Jurkat, Clone E6-1 (cell line): Measurements from ENCODE around the gene FABP7.

Experiments
- DNase-seq: peaks from one replicate; pipeline ENCODE4 v3.0.0-alpha.2; 2011; ENCODE audit warnings: low read depth, low spot score
- H3K4me3 ChIP-seq: 2 replicates; pipeline ENCODE4 v1.5.1; 2011; ENCODE audit warnings: mild to moderate bottlenecking, low read length, control low read depth, moderate library complexity

FABP7 gene

GRCh38 chr6:122754191-122754731 lies 25.3 kb upstream of the FABP7 start:
- H3K4me3 ChIP-seq, result no peak overlapping the region
- DNase-seq, result no peak

GRCh38 chr6:122755901-122756300 lies 23.6 kb upstream of the FABP7 start:
- no peak overlapping the region for H3K4me3 ChIP-seq
- DNase-seq, result no peak

- H3K4me3 ChIP-seq, result no peak overlapping the region
- no peak for DNase-seq
These were observed 20.6 kb upstream of the FABP7 start for GRCh38 chr6:122758927-122759334.

GRCh38 chr6:122760330-122760729 lies 19.2 kb upstream of the FABP7 start:
- H3K4me3 ChIP-seq, result no peak overlapping the region

GRCh38 chr6:122766256-122766655 lies 13.3 kb upstream of the FABP7 start:
- no peak overlapping the region for H3K4me3 ChIP-seq
- DNase-seq, result no peak

More at GRCh38 chr6:122760330-122760729, 19.2 kb upstream of the FABP7 start:
- DNase-seq, result no peak

GRCh38 chr6:122770835-122771601 lies 8.5 kb upstream of the FABP7 start:
- DNase-seq, result no peak
- H3K4me3 ChIP-seq, result no peak overlapping the region

- H3K4me3 ChIP-seq, result no peak overlapping the region
- no peak for DNase-seq
These were observed 6.6 kb upstream of the FABP7 start for GRCh38 chr6:122772724-122773415.

GRCh38 chr6:122775975-122776374 lies 3.5 kb upstream of the FABP7 start:
- no peak for DNase-seq

GRCh38 chr6:122778302-122778701 lies 1.2 kb upstream of the FABP7 start:
- no peak overlapping the region for H3K4me3 ChIP-seq
- DNase-seq, result no peak

More at GRCh38 chr6:122775975-122776374, 3.5 kb upstream of the FABP7 start:
- no peak overlapping the region for H3K4me3 ChIP-seq

DNA sequence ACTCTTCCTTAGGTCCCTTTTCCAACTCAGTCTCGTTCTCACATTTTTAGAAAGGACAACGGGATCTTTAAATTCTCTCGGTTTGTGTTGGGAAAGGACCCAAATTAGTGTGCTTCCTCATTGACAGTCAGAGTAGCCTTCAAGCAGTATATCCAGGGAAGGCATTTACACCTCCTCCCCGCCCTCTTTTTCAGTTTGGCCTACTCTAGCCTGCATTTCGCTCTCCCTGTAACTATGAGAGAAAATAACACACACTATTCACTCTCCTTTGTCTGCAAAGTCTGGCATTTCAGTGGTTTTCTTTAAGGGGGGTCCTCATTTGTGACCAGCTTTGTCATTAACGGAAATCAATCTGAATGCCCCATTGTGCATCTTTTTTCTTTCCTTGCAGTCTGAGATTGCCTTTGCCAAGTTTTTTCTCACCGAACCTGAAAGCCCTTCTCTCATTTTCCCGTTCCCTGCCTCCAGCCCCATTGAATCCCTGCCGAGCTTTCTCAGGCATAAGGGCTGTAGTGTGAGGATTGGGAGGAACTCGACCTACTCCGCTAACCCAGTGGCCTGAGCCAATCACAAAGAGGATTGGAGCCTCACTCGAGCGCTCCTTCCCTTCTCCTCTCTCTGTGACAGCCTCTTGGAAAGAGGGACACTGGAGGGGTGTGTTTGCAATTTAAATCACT lies 393 bp upstream of the FABP7 start:
- DNase-seq, result no peak
- H3K4me3 ChIP-seq, result no peak overlapping the region

DNA sequence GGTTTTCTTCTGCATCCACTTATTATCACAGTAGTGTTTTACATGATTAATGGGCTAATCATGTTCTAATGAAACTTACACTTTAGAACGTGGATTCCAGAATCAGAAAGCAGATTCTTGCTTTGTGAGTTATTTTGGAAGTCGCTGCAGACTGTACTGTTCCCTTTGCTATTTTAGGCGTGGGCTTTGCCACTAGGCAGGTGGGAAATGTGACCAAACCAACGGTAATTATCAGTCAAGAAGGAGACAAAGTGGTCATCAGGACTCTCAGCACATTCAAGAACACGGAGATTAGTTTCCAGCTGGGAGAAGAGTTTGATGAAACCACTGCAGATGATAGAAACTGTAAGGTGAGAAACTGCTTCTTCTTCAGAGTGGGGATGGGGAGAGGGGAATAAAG lies 598 bp downstream of the FABP7 start:
- H3K4me3 ChIP-seq, result no peak overlapping the region
- no peak for DNase-seq

- DNase-seq, result no peak
- H3K4me3 ChIP-seq, result no peak overlapping the region
These were observed 2.2 kb downstream of the FABP7 start for GRCh38 chr6:122781716-122782115.

- no peak overlapping the region for H3K4me3 ChIP-seq
- no peak for DNase-seq
These were observed 3.9 kb downstream of the FABP7 start for GRCh38 chr6:122783401-122783800.

GRCh38 chr6:122785891-122786290 lies 6.4 kb downstream of the FABP7 start:
- no peak for DNase-seq
- no peak overlapping the region for H3K4me3 ChIP-seq

DNA sequence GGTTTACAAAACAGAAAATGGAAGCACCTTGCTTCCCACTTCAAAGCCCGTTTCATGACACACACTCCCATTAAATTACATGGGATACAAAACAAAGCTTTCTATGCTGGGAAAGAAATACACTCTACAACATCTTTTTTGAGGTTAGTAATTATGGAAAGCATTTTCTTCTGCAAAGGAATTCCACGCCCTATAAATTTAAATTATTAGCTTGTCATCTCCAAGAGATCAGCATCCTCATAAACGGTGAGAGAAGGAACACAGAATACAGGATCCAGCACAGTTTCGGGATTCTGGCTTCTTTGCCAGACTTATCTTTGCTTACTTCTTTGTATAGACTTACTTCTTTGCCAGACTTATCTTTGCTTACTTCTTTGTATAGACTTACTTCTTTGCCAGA lies 8.2 kb downstream of the FABP7 start:
- no peak for DNase-seq
- no peak overlapping the region for H3K4me3 ChIP-seq

GRCh38 chr6:122788208-122788607 lies 8.7 kb downstream of the FABP7 start:
- DNase-seq, result no peak
- H3K4me3 ChIP-seq, result no peak overlapping the region

- DNase-seq, result no peak
- peak overlapping the region; percentile 38 for H3K4me3 ChIP-seq
These were observed 9.2 kb downstream of the FABP7 start for GRCh38 chr6:122788663-122789181.

GRCh38 chr6:122789182-122790027 lies 9.9 kb downstream of the FABP7 start, which contains the start of gene SMPDL3A:
TSS of gene SMPDL3A (plus strand) at chr6:122789258. CDS start at chr6:122789347, 89 bp downstream.
- no peak for DNase-seq
- peak within 1 kb of the TSS; percentile 38 for H3K4me3 ChIP-seq

GRCh38 chr6:122790028-122790422 lies 10.5 kb downstream of the FABP7 start:
- DNase-seq, result no peak
- H3K4me3 ChIP-seq, result peak overlapping the region; percentile 38
